ENCODE measurements around the gene KIF7. TPM values are rescaled to one million over a fixed set of nuclear protein-coding genes. Genes with fewer than 3 reads are reported as not detected.

KIF7 gene
- total and polyA plus RNA-seq, 2 donors (not counting 3 experiments of a cell fraction or from before 2014, with no cell fraction given) = 4.2 to 11.3 TPM

DNA sequence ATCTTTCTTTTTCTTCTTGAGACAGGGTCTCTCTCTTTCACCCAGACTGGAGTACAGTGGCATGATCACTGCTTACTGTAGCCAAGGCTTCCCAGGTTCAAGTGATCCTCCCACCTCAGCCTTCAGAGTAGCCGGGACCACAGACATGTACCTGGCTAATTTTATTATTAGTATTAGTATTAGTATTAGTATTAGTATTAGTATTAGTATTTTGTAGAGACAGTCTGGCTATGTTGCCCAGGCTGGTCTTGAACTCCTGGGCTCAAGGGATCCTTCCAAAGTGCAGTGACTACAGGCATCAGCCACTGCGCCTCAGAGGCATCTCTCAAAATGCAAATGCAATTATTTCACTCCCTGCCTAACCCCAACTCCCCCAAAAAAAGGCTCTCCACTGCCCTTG is 1.7 kb downstream of the KIF7 start:
- Histone ChIP-seq H3K79me2 (ENCODE audit: control insufficient read depth, insufficient read depth, low read length) (peaks cover 5% of the 10 kb centered on the region), H3K4me2 (ENCODE audit: insufficient read depth, low read length) (no peak overlapping the region), H3K36me3 (ENCODE audit: control insufficient read depth in 2 of 2, extremely low read depth in 1 of 2, insufficient read depth in 2 of 2, low read length in 2 of 2) (no peaks in the 10 kb centered on the region), H4K20me1 (replicated peaks; ENCODE audit: control insufficient read depth, extremely low read depth, insufficient read depth, low read length) (no peaks in the 10 kb centered on the region), H3K9me3 (replicated peaks; ENCODE audit: control insufficient read depth, insufficient read depth, low read length) (no peaks in the 10 kb centered on the region), H3K27me3 (ENCODE audit: control insufficient read depth in 2 of 2, insufficient read depth in 2 of 2, low read length in 2 of 2) (no peaks in the 10 kb centered on the region), H2AFZ (ENCODE audit: low read depth, low read length) (no peak overlapping the region), H3K9me1 (replicated peaks; ENCODE audit: control insufficient read depth, extremely low read depth, insufficient read depth, low read length) (no peaks in the 10 kb centered on the region), H3K27ac (ENCODE audit: insufficient read depth, low read depth, low read length) (no peak overlapping the region), H3K4me1 (ENCODE audit: control insufficient read depth, extremely low read depth, insufficient read depth, low read length) (peaks cover 7% of the 10 kb centered on the region), H3K9ac (replicated peaks; ENCODE audit: extremely low read depth, insufficient read depth, low read length) (no peak overlapping the region), H3K4me3 (replicated peaks in 1 of 3; ENCODE audit: insufficient read depth in 1 of 3, low read depth in 1 of 3, low read length in 3 of 3) (no peak overlapping the region)
- no peak for DNase-seq (ENCODE audit: low read depth, low spot score)
- dilution Hi-C loops (cut with MboI; ENCODE audit: extremely low pct_ligation_motif_present, low sequenced_read_pairs) = no loop called here
- BruUV-seq (replicated peaks) = no TSS peak
- ChIA-PET CTCF (interaction anchor here (1.1 to 1.6 kb wide), 2 partner anchors 12 to 19 kb away, joined by 3 to 5 read pairs; no protein-coding TSS in a partner anchor), POLR2A (no interaction called here)
- TF ChIP-seq GATA2 (IDR thresholded peaks at IDR 0.05; ENCODE audit: insufficient read depth, insufficient read length, low read depth, low read length) = no peak
- no peak for TF ChIP-seq MYC (IDR thresholded peaks at IDR 0.05; ENCODE audit: low read depth, low read length)
- TF ChIP-seq, protein P1, sequence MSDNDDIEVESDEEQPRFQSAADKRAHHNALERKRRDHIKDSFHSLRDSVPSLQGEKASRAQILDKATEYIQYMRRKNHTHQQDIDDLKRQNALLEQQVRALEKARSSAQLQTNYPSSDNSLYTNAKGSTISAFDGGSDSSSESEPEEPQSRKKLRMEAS (IDR thresholded peaks at IDR 0.05; ENCODE audit: insufficient read depth, insufficient read length) = no peak
- no peak for TF ChIP-seq EZH2 (IDR thresholded peaks at IDR 0.05; ENCODE audit: borderline replicate concordance, low read depth, low read length, severe bottlenecking)
- no peak for TF ChIP-seq CTCF (IDR thresholded peaks at IDR 0.05; ENCODE audit: extremely low read depth in 1 of 2, insufficient read depth in 1 of 2, low read depth in 1 of 2, low read length in 2 of 2)
- TF ChIP-seq FOS (IDR thresholded peaks at IDR 0.05; ENCODE audit: borderline replicate concordance, insufficient read depth, low read length) = no peak
- TF ChIP-seq JUN (IDR thresholded peaks at IDR 0.05; ENCODE audit: borderline replicate concordance, insufficient read depth, insufficient read length, low read depth) = no peak
- no peak for TF ChIP-seq POLR2AphosphoS5 (IDR thresholded peaks at IDR 0.05; ENCODE audit: insufficient read depth, low read depth, low read length)
- intact Hi-C loops (cut with micrococcal nuclease) = no loop called here
- no peak for FAIRE-seq

Data from endothelial cell of umbilical vein (primary cell).